Measurements from ENCODE around the gene SAG.
A peak's percentile ranks its signal among the peaks of the same experiment; 100 is the strongest.
"Not testable (repeated sequence)": the region's sequence is repeated elsewhere in the genome, so short reads cannot be mapped to it uniquely, and the experiment has no call there.

The SAG gene

DNA sequence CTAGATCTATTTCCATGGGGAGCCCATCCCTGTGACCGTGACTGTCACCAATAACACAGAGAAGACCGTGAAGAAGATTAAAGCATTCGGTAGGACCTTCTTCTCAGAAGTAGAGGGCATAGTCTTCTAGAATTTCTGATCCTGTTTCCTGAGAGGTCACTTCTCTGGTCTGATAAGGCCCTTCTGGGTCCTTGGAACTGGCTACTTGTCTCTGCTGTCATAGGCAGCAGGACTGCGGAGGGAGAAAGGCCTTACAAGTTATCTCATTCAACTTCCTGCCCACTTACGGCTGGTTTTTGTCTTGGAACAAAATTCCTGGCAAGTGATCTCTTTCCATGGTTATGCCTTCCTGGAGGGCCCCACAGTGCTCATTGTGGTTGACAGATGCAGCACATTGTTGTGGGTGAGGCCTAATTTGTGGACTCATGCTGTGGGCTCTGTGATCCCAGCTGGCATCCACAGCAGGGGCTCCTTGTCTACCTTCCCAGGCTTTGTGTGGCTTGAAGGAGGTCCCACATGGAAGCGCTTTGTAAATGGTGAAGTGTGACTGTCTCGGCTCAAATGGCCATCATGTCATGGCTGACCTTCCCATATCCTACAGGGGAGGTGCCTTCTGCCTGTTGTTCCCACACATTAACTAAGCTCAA is 22.0 kb downstream of the SAG start:
- no peak for DNase-seq (ENCODE audit: low spot score)

DNA sequence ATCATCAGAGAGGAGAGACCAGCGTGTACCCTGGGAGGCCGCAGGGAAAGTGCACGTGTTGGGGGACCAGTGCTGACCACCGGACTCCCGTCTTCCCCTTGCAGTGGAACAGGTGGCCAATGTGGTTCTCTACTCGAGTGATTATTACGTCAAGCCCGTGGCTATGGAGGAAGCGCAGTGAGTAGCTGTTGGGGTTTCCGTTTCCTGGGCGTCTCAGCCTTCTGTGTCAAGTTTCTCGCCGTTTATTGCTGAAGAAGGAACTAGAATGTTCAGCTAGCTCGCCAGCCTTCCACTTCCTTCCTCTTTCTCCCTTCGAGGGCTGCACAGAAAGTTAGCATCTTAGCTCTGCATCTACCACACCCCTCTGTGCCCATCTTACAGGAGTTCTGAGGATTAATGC is 23.9 kb downstream of the SAG start:
- DNase-seq (ENCODE audit: low spot score), result no peak

DNA sequence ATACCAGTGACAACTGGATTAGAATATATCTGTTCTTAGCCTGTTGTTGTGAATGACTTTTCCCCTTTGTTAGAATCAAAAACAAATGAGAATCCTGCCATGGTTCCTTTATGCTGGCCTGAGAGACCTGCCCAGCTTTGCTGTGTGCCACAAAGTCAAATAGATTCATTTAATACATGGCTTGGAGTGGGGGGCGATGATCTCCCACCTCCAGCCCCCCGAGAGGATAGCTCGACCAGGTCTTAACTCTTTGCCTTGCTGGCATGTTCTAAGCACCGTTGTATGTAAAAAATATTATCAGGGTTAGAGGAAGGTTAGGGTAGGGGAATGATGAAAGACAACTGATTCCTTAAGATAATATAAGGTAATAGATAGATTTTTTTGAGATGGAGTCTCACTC is 24.5 kb downstream of the SAG start:
- DNase-seq (ENCODE audit: low spot score), result no peak

DNA sequence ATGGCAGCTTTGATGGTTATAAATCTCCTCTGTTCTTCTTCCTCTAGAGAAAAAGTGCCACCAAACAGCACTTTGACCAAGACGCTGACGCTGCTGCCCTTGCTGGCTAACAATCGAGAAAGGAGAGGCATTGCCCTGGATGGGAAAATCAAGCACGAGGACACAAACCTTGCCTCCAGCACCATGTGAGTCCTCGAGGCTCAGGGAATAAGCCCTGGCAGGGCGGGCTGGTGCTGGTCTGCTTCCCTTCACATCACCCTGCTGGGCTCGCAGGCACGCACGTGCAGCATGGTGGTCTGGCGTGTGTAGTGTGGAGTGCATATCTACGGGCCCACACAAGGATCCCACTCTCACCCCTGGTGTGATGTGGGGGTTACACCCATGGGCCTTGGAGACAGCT is 27.3 kb downstream of the SAG start:
- no peak for DNase-seq (ENCODE audit: low spot score)

DNA sequence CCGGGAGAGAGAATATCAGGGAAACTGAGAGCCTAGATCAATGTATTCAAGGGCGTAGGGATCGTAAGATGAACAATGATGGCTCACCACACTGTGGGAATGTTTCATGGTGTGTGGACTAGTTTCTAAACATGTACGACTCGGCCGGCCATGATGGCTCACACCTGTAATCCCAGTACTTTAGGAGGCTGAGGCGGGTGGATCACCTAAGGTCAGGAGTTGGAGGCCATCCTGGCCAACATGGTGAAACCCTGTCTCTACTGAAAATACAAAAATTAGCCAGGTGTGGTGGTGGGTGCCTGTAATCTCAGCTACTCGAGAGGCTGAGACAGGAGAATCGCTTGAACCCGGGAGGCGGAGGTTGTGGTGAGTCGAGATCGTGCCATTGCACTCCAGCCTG is 28.5 kb downstream of the SAG start:
- DNase-seq (ENCODE audit: low spot score), result not testable (repeated sequence)

DNA sequence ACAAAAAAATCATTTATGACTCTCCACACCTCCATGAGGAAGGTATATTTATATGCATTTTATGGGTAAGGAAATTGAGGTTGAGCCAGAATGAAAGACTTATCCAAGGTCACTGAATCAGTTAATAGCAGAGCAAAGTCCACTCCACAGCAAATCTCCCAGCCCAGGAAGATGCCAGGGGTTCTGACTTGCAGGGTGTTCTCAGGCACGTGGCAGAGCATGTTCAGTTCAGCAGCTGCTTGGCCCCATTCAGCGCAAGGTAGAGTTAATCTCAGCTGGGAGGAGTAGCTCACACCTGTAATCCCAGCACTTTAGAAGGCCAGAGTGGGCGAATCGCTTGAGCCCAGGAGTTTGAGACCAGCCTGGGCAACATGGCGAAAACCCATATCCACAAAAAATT is 28.9 kb downstream of the SAG start:
- no peak for DNase-seq (ENCODE audit: low spot score)

DNA sequence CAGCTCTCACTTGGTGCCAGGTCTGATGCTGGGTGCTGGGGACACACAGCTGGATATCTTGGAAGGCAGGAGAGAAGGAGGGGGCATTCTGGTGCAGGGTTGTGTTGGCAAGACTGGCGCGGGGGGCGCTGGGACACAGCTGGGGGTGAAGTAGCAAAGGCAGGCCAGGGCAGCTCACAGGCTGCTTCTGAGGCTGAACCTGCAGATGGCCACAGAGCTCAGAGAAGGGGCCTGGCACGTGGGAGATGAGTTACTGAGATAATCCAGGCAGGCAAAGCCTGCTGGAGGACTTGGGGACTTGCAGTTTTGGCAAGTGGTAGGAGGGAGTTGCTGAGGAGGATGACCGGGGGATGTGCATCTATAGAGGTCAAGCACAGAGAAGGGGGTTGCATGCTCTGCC is 30.4 kb downstream of the SAG start:
- DNase-seq (ENCODE audit: low spot score), result peak; percentile 71

DNA sequence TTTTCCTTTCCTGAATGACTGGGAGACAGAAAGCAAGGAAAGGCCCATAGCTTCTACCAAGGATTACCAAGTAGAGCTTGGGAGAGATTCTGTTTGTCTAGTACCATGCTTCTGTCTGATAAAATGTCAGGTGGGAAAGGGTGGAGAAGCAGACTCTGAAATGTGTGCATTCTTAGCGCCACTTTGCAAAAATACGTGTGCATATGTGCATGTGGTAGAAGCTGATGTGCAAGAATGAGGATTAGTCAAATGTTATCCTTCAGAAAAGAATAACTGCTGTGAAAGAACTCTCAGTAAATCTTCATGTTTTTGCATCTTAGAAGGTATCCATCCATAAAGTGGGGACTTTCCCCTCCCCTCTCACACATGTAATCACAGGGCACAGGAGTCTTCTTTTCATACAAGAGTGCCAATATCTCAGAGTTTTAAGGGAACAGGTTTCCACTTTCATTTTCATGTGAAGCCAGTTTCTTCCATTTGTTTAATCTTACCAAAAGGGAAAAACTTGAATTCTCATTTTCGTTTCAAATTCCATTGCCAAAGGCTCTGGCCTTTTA is 31.3 kb downstream of the SAG start:
- DNase-seq (ENCODE audit: low spot score), result no peak

DNA sequence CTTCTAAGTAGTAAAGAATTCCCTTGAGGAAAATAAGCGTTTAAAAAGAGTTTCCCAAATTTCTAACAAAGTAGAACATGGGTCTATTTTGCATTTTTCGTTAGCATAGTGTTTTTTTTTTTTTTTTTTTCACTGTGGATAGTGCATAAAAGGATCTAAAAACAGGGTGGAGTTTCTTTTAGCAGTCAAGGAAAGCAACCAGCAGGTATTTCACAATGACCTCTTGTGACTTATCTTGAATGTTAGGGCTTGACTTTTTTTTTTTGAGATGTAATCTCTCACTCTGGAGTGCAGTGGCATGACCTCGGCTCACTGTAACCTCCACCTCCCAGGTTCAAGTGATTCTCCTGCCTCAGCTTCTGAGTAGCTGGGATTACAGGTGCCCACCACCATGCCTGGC is 31.8 kb downstream of the SAG start:
- DNase-seq (ENCODE audit: low spot score), result no peak

DNA sequence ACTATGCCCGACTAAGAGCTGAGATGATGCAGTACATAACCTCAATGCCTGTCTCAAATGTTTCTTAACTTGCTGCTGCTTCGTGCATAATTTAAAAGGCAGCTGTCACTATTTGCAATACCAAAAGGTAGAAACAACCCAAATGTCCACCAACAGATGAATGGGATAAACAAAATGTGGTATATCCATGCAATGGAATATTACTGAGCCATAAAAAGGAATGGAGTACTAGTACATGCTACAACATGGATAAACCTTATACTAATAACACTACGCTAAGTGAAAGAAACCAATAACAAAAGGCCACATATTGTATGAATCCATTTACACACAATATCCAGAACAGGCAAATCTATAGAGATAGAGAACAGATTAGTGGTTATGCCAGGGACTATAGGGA is 33.7 kb downstream of the SAG start:
- no peak for DNase-seq (ENCODE audit: low spot score)

DNA sequence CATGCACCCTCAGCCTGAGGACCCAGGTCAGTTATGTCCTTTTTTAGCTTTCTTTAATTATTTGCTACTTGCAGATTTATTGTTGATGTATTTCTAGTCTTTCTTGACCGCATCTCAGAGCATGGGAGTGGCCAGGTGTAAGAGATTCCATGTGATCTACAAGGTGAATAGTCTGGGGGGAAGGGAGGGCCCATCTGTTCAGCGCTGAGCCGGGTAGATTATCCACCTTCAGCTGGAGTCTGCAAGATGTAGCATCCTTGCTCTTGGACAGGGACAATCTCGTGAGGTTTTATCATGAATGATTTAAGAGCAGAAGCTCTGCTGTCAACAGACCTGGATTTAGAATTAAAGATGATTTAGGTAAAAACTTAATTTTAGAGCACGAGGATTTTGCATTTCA is 34.7 kb downstream of the SAG start:
- DNase-seq (ENCODE audit: low spot score), result no peak

DNA sequence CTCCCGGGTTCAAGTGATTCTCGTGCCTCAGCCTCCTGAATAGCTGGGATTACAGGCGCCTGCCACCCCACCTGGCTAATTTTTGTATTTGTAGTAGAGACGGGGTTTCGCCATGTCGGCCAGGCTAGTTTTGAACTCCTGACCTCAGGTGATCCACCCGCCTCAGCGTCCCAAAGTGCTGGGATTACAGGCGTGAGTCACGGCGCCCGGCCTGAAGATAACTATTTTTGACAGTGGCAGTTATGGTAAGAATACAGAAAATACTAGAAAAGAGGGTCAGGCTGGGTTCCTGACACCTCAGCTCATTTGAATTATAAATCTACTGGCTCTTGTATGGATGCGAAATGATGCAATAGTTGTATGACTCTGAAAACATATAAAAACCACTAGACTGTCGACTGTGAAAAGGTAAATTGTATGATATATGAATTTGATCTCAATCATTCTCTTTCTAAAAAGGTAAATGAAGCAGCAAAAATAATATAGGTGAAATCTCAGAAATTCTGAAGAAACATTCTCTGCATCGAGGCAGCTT is 35.6 kb downstream of the SAG start:
- no peak for DNase-seq (ENCODE audit: low spot score)

DNA sequence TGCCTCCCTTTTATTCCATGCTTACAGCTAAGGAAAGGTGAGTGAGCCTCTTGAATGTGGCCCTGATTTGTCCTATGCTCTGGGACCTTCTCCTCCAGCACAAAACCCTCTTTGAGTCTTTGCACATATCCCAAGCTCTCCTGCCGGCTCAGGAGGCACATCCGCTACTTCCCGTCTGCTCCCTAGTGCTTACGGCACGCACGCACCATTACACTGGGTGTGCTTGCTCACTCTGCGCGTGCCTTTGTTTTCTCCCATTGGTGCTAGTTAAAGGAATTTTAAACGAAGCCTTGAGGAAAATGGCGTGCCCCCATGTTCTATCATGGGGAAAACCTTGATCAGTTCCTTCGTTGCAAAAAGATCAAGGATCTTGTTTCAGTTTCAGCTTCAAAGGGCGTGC is 38.8 kb downstream of the SAG start:
- no peak for DNase-seq (ENCODE audit: low spot score)

DNA sequence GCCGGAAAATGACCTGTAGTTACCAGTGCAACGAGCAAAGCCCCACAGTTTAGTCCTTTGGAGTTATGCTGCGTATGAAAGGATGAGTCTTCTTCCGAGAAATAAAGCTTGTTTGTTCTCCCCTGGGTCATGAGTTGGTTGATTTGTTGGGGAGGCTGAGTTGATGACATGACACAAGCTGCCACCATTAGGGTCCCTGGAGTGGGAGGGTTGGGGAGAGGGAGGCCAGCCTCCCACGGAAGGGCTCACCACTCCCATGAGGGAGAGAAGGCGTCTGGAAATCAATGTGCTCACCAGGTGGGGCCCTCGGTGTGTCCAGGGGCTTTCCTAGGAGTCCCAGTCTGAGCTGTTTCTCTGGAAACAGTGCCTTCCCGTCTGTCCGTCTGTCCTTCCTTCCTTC is 39.3 kb downstream of the SAG start:
- DNase-seq (ENCODE audit: low spot score), result no peak

DNA sequence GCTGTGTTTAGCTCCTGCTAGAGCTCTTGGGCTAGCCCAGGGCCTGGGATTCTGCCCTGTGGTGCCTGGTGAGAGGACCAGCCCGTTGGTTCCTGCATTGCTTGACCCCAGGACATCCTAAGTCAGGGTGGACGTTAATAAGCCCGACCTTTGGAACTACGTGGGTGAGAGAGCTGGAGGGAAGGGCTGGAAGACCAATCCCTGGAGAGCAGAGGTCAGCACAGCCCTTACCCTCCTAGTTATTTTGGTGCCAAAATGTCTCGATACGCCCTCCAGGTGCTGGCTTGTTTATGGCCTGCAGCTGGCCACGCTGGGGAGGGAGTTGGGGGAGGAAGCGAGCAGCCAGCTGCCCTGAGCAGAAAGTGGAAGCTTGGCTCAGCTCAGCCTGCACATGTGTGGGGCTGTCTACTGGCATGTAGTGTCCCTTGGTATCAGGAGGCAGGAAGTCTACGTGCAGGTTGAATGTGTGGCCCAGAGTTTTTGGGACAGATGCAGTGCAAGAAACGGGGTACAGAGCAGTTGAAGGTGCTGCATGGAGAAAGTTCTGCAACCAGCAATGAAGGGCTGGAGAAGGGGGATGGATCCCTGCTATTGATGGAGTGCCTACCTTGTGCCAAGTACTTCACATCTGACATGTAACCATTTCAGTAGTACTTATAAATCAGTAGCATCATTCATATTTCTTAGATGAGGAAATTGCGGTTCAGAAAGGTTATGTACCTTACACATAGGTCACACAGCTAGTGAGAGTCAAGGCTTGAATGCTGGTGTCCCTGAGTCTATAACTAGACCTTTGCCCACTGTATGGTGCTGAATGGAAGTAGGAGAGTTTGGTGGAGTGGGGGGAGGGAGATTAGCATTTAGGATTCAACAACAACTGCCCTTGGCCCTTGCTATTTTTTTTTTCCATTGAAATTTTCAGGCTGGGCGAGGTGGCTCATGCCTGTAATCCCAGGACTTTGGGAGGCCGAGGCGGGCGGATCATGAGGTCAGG is 41.7 kb downstream of the SAG start:
- DNase-seq (ENCODE audit: low spot score), result no peak

DNA sequence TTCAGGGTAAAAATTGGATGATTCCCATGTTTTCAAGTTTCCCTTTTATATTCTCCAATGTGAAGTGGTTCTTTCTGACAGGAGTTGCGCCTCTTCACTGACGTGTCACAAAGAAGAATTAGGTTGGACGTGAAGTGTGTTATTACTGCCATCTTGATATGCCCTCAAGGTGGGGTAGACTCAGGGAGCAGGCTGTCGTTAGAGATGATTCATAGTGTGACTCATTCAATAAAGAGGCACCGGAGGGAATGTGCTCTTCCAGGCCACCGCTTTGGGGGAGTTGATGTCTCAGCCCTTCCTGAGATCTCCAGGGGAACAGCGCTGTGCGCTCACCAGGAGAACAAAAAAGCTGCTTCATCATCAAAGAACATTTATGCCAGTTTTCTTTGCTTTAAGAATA is 43.1 kb downstream of the SAG start:
- no peak for DNase-seq (ENCODE audit: low spot score)

DNA sequence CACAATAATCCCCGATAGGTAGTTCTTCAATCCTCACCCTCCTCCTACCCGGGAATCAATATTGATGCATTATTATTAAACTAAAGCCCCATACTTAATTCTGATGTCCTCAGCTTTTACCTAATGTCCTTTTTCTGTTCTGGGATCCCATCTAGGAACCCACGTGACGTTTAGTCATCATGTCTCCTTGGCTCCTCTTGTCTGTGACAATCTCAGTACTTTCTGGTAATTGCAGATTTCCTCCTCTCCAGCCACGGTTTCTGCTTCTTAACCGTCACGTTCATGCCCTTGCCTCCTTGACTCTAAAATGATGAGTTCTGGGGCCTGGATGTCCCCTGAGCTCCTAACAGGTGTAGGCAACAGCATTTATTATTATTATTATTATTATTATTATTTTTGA is 43.8 kb downstream of the SAG start:
- no peak for DNase-seq (ENCODE audit: low spot score)

DNA sequence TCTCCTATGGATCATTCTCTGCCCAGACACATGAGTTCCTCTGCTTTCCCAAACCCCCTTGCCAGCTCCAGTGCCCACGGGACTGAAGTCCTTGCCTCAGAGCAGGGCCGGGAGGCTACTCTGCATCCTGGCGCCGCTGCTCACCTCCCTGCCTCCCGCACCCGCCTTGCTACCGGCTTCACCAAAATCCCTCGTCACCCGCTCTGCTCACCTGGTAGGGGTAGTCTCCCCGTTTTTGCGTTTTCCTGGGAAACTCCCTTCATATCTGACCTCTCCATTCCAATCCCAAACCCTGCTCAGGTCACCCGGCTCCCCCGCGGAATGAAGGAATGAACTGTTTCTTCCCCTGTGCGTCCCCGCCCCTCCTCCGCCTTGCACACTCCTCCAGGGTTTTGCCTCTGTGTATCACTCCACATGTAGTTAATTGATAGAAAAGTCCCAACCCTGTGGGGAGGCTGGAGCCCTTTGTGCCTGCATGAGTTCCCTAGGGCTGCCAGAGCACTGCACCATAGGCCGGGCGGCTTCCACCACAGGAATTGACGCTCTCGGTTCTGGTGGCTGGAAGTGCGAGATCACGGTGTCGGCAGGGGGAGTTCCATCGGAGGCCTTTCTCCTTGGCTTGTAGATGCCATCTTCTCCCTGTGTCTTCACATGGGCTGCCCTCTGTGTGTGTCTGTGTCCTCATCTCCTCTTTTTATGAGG is 44.7 kb downstream of the SAG start:
- no peak for DNase-seq (ENCODE audit: low spot score)

DNA sequence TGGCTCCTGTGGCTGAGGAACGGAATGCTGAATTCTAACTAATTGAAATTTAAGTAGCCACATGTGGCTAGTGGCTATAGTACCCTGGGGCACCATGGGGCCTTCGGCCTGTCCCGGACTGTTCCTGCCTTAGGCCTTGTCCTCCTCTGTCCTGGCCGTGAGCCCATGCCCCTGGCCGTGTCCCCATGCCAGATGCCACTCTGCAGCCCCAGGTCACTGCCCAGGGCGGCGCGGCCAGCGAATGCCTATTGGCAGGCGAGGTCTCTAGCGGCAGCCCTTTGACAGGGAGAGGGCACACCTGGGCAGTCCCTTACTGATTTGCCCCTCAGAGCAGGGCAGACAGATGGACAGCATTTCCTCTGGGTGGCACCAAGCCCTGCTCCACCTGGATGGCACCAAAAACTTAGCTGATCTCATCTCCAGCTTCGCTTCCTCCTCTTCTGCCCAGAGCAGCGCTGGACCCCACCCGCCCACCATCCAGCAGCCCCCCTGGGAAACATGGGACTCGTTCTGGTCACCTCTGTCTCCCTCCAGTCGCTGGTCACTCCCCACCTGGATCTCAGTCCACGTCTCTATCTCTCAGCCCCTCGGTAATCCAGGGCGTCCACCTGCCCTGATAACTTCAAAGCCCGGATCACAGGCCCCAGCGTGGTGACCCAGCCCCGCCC is 45.6 kb downstream of the SAG start:
- no peak for DNase-seq (ENCODE audit: low spot score)

DNA sequence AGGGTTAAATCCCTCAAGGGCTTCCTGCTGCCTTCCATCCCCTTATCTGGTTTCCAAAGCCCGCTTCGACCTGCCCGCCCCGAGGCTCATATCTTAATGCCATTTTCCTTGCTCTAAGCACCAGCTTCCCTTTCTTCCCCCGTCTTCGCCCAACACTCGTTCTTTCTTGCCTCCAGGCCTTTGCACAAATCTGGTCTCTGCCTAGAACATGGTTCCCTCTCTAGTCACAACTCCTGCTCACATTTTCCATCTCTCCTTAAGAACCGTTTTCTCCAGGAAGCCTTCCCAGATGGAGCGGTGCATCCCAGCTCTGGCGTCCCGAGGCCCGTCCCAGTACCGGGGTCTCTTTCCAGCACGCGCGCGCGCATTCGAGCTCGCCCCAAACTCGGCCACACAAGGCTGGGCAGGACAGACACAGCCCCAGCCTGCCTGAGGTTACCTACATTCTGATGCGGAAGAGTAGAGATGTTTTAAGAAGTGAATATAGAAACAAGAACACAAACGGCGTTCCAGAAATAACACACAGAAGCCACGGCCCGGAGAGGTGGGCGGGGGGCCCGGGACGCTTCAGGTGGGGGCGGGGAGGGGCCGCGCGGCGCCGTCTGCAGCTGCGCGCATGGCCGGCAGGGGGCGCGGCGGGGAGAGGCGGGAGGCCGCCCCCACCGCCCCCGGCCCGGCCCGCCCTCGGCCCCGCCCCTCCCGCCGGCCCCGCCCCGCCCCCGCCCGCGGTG is 46.3 kb downstream of the SAG start, which contains the start of gene DGKD:
DGKD (plus strand) TSS at position 726 of the 731 bp plus-strand sequence. CDS start 25 bp downstream, outside the sequence.
- DNase-seq (ENCODE audit: low spot score), result peak; percentile 51

Data from SK-N-DZ (cell line).